Limb (tissue), 2 donors: ENCODE measurements around the gene KCND3.

ENCODE experiments used
- DNase-seq, 2 donors: peaks; one replicate each; pipeline ENCODE4 v3.0.0-alpha.2; 2016; ENCODE audit errors: extremely low spot score in 2 of 2

The KCND3 gene

GRCh38 chr1:111988743-111989453 is 570 bp downstream of the KCND3 start:
- peak in 1 of 2 donors; percentile 50 for DNase-seq

GRCh38 chr1:111988377-111988742 is 1.1 kb downstream of the KCND3 start:
- no peak for DNase-seq

GRCh38 chr1:111987502-111987901 is 2.0 kb downstream of the KCND3 start:
- DNase-seq: no peak

DNA sequence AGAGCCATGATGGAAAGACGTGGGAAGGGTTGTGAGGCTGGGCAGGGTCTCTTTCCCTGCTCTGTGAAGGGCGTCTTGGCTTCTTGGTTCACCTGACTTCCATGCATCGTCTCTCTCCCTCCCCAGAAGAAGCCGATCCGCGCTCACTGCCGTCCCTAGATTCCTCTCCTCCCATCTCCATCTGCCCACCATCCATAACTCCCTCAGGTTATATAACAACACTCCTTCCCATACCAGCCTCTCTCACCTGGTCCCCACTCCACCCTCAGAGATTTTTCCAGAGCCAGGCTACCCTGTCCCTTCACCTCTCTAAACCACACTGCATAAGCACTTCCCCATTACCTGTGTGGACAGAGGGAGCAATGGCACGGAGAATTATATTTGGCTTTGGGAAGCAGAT is 6.0 kb downstream of the KCND3 start:
- DNase-seq: no peak

DNA sequence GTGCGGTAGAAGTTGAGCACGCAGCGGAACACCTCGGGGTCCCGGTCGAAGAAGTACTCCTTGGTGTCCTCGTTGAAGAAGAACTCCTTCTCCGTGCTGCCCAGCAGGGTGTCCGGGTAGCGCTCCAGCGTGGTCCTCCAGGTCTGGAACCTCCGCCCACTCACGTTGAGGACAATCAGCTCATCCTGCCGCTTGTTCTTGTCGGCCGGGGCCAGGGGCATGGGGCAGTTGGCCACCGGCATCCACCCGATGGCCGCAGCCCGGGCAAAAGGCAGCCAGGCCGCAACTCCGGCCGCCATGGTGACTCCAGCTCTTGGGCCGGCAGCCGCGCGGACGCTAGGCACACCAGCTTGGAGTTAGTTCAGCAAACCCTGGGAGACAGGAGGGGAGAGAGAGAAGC is 7.0 kb downstream of the KCND3 start:
- DNase-seq: no peak

- no peak for DNase-seq
These were observed 7.6 kb downstream of the KCND3 start for GRCh38 chr1:111981871-111982270.

DNA sequence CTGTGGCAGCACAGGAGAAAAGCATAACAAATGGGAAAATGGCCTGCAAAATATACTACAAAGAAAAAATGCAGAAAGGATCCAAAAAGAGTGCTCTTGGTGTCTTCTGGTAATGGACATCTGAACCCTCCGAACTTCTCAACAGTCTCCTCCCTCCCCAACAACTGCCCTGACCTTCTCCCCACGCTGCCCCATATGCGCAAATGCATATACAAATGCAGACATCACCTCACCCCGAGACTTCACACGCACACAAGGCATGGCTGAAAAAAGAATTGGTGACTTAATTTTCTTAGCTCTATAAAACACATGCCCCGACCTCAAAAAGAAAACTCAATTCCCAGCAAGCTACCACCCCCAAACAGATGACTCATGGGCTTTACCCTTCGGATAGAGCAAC is 8.4 kb downstream of the KCND3 start:
- no peak for DNase-seq

GRCh38 chr1:111980686-111981085 is 8.8 kb downstream of the KCND3 start:
- no peak for DNase-seq

DNA sequence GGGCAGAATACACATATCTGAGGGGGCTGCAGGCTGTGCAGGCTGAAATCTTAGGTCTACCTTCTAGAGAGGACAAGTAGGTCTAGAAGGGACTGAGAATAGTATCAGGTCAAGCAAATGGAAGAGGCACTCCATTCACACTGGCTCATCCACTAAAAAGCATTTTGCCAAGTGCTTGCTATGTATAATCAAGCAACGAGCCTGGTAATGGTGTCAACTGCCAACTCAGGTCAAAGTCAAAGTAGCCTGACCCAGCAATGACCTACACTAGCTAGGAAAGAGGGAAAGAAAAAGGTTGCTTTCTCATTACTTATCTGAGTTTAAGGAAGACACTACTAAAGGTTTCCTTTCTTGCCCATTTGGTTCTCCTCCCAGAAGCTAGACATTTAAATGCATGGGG is 10.8 kb downstream of the KCND3 start:
- DNase-seq: no peak

GRCh38 chr1:111977378-111977777 is 12.1 kb downstream of the KCND3 start:
- DNase-seq: no peak

DNA sequence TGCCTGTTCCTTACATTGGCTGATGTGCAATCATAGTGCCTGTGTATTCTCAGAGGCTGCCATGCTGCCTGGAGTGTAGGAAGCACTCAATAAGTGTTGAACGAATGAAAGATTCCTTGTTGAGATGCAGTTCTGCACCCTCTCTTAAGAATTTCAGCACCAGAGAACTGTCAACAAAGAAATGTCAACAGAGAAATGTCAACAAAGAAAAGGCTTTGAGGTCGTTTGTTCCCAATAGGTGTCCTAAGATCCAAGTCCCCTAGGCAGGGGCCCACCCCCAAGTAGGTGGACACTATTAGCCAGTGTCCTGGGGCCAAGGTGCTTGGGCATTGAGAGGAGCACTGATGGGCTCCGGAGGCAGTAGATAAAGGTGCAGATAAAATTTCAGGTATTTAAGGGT is 12.6 kb downstream of the KCND3 start:
- no peak for DNase-seq

DNA sequence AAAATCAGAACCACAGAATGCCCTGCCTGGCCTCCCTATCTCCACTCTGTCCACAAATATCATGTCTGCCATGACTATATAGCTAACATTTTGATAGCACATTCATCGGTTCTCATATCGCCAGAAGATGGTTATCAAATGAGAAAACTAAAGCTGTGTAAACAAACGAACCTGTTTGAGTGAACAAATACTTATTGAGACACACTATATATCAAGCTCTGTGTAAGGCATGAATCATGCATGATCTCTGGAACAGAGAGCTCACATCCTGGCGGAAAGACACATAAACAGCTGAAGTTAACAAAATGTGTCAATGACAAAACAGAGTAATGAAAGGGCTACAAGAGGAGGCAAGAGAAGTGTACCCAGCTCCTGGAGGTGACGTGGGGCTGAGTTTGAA is 13.1 kb downstream of the KCND3 start:
- DNase-seq: no peak

GRCh38 chr1:111973150-111973790 is 16.2 kb downstream of the KCND3 start:
- DNase-seq: no peak

DNA sequence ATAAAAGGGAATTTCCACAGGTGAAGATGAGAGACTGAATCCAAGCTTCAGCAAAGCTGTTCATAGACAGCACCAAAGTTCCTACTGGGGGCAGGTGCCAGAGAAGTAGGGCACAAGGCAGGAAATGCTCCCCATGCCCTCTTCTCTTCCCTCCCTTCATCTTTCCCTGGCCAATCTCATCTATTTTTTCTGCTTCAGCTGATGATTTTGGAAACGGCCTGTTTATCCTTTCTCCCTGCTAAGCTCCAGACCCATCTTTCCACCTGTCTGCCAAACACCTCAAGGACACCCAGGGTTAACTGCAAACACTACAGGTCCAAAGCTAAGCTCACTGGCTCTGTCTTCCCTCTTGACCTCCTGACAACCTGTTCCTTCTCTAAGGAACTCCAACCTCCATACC is 18.1 kb downstream of the KCND3 start:
- DNase-seq: no peak

GRCh38 chr1:111968511-111968910 is 21.0 kb downstream of the KCND3 start:
- no peak for DNase-seq

- DNase-seq: no peak
These were observed 21.6 kb downstream of the KCND3 start for GRCh38 chr1:111967886-111968285.

DNA sequence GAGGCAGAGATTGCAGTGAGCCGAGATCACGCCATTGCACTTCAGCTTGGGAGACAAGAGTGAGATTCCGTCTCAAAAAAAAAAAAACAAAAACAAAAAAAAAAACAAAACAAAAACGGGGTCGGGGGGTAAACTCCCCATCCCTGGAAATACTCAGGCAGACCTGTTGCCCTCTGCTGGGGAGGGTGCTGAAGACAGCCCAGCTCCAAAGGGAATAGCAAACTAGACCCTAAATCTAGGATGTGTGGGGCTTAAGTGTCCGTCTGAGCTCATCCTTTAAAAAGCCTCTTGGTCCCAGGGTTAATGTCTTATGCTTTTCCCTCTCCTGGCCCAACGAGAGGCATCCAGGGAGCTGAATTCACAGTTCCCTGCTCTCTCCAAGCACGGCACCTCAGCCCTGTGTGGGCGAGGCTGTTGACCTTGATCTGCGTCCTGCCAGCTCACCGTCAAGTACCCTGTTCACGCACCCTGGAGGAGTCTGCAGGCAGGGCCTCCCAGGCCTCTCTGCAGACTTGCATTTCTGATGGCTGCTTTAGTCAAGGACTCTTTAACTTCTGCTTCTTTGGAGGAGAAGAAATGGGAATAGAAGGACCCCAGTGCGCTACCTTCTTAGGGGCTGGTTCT is 22.3 kb downstream of the KCND3 start:
- DNase-seq: no peak

DNA sequence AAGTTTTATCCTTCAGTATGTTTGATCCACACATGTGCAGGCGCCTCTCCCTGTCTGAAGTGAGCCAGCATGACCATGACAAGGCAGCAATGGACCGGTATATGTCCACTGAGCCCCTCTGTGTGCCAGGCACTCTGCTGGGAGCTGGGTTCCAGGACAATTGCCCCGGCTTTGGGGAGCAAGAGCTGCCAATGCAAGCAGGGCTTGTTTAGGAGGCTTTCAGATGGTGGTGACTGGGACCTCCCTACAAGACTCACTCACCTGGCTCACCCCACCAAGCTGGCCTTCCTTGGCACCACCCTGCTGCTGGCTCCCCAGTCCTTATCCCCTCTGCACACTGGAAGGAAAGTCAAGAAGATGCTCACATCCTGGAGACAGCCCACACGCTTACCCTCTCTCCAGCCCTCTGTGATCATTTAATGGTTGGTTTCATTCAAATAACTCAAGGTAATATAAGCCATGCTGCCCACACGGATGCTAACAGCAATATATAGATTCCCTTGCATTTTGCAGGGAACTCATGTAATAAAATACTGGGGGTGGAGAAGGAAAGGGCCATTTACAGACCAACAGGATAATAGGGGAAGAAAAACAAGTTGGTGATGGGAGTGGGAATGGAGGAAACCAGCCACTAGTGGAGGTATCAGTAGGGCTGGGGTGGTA is 23.6 kb downstream of the KCND3 start:
- no peak for DNase-seq

GRCh38 chr1:111963985-111964738 is 25.3 kb downstream of the KCND3 start:
- DNase-seq: no peak

DNA sequence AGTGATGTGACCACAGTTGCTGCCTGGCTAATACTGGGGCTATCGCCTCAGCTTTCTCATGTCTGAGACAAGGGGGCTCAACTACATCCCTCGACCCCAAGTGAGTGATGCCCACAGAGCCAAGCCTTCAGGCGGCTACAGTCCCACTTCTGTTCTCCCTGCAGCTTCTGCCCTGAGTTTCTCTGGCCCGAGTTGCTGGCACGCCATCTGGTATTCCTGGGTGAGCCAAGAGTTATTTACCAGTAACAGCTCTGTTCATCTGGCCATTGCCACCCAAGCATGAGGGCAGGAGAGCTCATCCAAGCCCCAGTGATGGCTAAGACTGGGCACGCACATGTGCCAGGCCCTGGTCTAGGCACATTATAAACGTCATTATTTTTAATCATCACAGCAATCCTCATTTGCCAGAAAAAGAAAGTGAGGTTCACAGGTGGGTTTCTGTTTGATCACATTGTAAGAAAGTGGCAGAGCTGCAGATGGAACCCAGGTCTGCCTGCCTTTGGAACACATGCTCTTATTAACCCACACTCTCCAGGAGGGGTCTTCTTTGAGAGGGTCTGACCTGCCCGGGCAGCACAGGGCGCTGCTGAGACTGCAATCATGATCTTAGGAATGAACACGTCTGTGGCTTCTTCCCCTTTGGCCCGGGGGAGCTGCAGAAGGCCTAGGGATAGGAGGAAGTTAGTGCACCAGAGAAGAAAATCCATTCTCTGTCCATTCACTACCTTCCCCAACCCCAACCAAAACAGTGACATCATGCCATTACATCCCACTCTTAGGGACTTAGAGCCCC is 27.5 kb downstream of the KCND3 start:
- DNase-seq: no peak

- no peak for DNase-seq
These were observed 28.5 kb downstream of the KCND3 start for GRCh38 chr1:111961016-111961415.
